CD4-positive, alpha-beta memory T cell (primary cell): ENCODE data around the gene FBXL17. TPM values are rescaled to one million over a fixed set of nuclear protein-coding genes. Genes with fewer than 3 reads are reported as not detected.

Source experiments
- CTCF ChIA-PET: fragments of 350-600 bp; sonication (Branson Sonifier 250); formaldehyde crosslinking; loops from one replicate; lab custom pipeline; 2021; ENCODE audit warnings: inconsistent platforms; ENCODE audit not compliant: partially characterized antibody; lab: Charles Lee
- POLR2A ChIA-PET: fragments of 350-600 bp; sonication (Branson Sonifier 250); formaldehyde crosslinking; loops from one replicate; lab custom pipeline; 2021; ENCODE audit not compliant: partially characterized antibody; lab: Charles Lee
- DNase-seq, 5 donors: peaks; one replicate each; pipeline versions ENCODE4 v3.0.0 to v3.0.0-alpha.2; 2020 to 2022; ENCODE audit warnings: mixed read lengths in 1 of 5
- H3K27ac ChIP-seq: one replicate; pipeline ENCODE4 v1.7.0; 2013; ENCODE audit warnings: low read depth, low read length
- H3K27me3 ChIP-seq: 2 replicates; pipeline ENCODE4 v1.7.0; 2013; ENCODE audit warnings: mild to moderate bottlenecking, low read length, moderate library complexity; ENCODE audit not compliant: insufficient read depth
- H3K36me3 ChIP-seq: 2 replicates; pipeline ENCODE4 v1.7.0; 2013; ENCODE audit warnings: mild to moderate bottlenecking, low read length, moderate library complexity; ENCODE audit not compliant: insufficient read depth
- H3K4me1 ChIP-seq: 2 replicates; pipeline ENCODE4 v1.7.0; 2013; ENCODE audit warnings: mild to moderate bottlenecking, low read length, moderate library complexity; ENCODE audit not compliant: insufficient read depth
- H3K4me3 ChIP-seq, 2 donors: one replicate each; pipeline ENCODE4 v1.7.0; 2013; ENCODE audit warnings: low read length in 2 of 2, mild to moderate bottlenecking in 1 of 2
- H3K9me3 ChIP-seq, 2 donors: one replicate each; pipeline ENCODE4 v1.7.0; 2013; ENCODE audit warnings: low read length in 2 of 2, control low read depth in 1 of 2; ENCODE audit not compliant: control insufficient read depth in 1 of 2
- H3K27ac Mint-ChIP-seq, 7 donors: one replicate each; pipeline ENCODE4 v1.8.0; 2020 to 2021; ENCODE audit warnings: mixed read lengths in 7 of 7, mild to moderate bottlenecking in 6 of 7, inconsistent platforms in 3 of 7, moderate library complexity in 3 of 7
- H3K27me3 Mint-ChIP-seq, 2 donors: one replicate each; pipeline ENCODE4 v1.8.0; 2020 to 2021; ENCODE audit warnings: mixed read lengths in 2 of 2
- H3K36me3 Mint-ChIP-seq, 2 donors: one replicate each; pipeline ENCODE4 v1.8.0; 2020 to 2021; ENCODE audit warnings: mixed read lengths in 2 of 2, inconsistent platforms in 1 of 2, mild to moderate bottlenecking in 1 of 2
- H3K4me1 Mint-ChIP-seq, 4 donors: one replicate each; pipeline ENCODE4 v1.8.0; 2020 to 2021; ENCODE audit warnings: mixed read lengths in 4 of 4, mild to moderate bottlenecking in 1 of 4
- H3K4me3 Mint-ChIP-seq, 8 donors: one replicate each; pipeline ENCODE4 v1.8.0; 2020 to 2021; ENCODE audit warnings: mixed read lengths in 8 of 8, mild to moderate bottlenecking in 7 of 8, moderate library complexity in 6 of 8, inconsistent platforms in 3 of 8
- H3K9me3 Mint-ChIP-seq, 8 donors: one replicate each; pipeline ENCODE4 v1.8.0; 2020 to 2021; ENCODE audit warnings: mixed read lengths in 8 of 8, mild to moderate bottlenecking in 5 of 8, inconsistent platforms in 3 of 8, moderate library complexity in 1 of 8
- intact Hi-C: fragments of 100-400 bp; cut with micrococcal nuclease; formaldehyde crosslinking; loops from one replicate; pipeline ENCODE4 v1.15.1; 2023
- polyA plus RNA-seq, 2 donors: library from polyadenylated mRNA; unstranded; fragments of 300-500 nt; fragmentation: Illumina TruSeq; gene quantifications; one replicate each; pipeline ENCODE4 v1.2.3, GENCODE V29; 2021
- total RNA-seq, 2 experiments: library from RNA; stranded (reverse); gene quantifications; one replicate each; pipeline ENCODE4 v1.2.3, GENCODE V29; 2021

The FBXL17 gene
- total and polyA plus RNA-seq, 4 experiments from 2014 or later = 7.1 to 27.5 (median 16.8) TPM

GRCh38 chr5:107878661-107879060 lies 503.2 kb downstream of the FBXL17 start:
- Mint-ChIP-seq H3K36me3 (peaks cover 26 to 28% of the 10 kb centered on the region in 2 donors), H3K27me3 (no peaks in the 10 kb centered on the region), H3K9me3 (no peaks in the 10 kb centered on the region), H3K4me1 (no peaks in the 10 kb centered on the region), H3K27ac (no peak overlapping the region), H3K4me3 (no peak overlapping the region)
- Histone ChIP-seq H3K4me3 (no peak overlapping the region), H3K4me1 (no peaks in the 10 kb centered on the region), H3K9me3 (no peaks in the 10 kb centered on the region), H3K27ac (no peak overlapping the region), H3K36me3 (no peaks in the 10 kb centered on the region), H3K27me3 (no peaks in the 10 kb centered on the region)
- no peak for DNase-seq
- intact Hi-C loops = no loop called here
- CTCF ChIA-PET = no interaction called here
- POLR2A ChIA-PET = no interaction called here

GRCh38 chr5:107876906-107877305 lies 505.0 kb downstream of the FBXL17 start:
- ChIA-PET CTCF (no interaction called here), POLR2A (no interaction called here)
- intact Hi-C loops = no loop called here
- no peak overlapping the region for H3K27ac ChIP-seq
- Mint-ChIP-seq H3K9me3 (no peaks in the 10 kb centered on the region), H3K27ac (no peak overlapping the region), H3K36me3 (peaks cover 28 to 29% of the 10 kb centered on the region in 2 donors), H3K4me3 (no peak overlapping the region), H3K4me1 (no peaks in the 10 kb centered on the region), H3K27me3 (no peaks in the 10 kb centered on the region)
- no peaks in the 10 kb centered on the region for H3K9me3 ChIP-seq
- H3K4me3 ChIP-seq = no peak overlapping the region
- no peaks in the 10 kb centered on the region for H3K4me1 ChIP-seq
- no peaks in the 10 kb centered on the region for H3K27me3 ChIP-seq
- DNase-seq = no peak
- no peaks in the 10 kb centered on the region for H3K36me3 ChIP-seq

GRCh38 chr5:107876261-107876660 lies 505.6 kb downstream of the FBXL17 start:
- ChIA-PET POLR2A (no interaction called here), CTCF (no interaction called here)
- no peaks in the 10 kb centered on the region for H3K27me3 ChIP-seq
- H3K27ac ChIP-seq = no peak overlapping the region
- Mint-ChIP-seq H3K27ac (peak overlapping the region in 1 of 7 donors; percentile 1), H3K4me1 (peaks cover 0 to 2% (median 0%) of the 10 kb centered on the region in 4 donors), H3K4me3 (no peak overlapping the region), H3K9me3 (no peaks in the 10 kb centered on the region), H3K27me3 (no peaks in the 10 kb centered on the region), H3K36me3 (peaks cover 24 to 30% of the 10 kb centered on the region in 2 donors)
- H3K4me1 ChIP-seq = no peaks in the 10 kb centered on the region
- no peaks in the 10 kb centered on the region for H3K36me3 ChIP-seq
- H3K9me3 ChIP-seq = no peaks in the 10 kb centered on the region
- no peak overlapping the region for H3K4me3 ChIP-seq
- intact Hi-C loops = no loop called here
- DNase-seq = no peak

- no peak overlapping the region for H3K4me3 Mint-ChIP-seq
- ChIA-PET POLR2A (no interaction called here), CTCF (no interaction called here)
- Histone ChIP-seq H3K4me3 (no peak overlapping the region), H3K36me3 (no peaks in the 10 kb centered on the region), H3K27ac (no peak overlapping the region), H3K4me1 (no peaks in the 10 kb centered on the region), H3K27me3 (no peaks in the 10 kb centered on the region), H3K9me3 (no peaks in the 10 kb centered on the region)
- H3K27me3 Mint-ChIP-seq = no peaks in the 10 kb centered on the region
- H3K4me1 Mint-ChIP-seq = peaks cover 0 to 2% (median 0%) of the 10 kb centered on the region in 4 donors
- peak overlapping the region in 1 of 7 donors; percentile 3 for H3K27ac Mint-ChIP-seq
- peaks cover 20 to 30% of the 10 kb centered on the region in 2 donors for H3K36me3 Mint-ChIP-seq
- intact Hi-C loops = no loop called here
- H3K9me3 Mint-ChIP-seq = no peaks in the 10 kb centered on the region
- no peak for DNase-seq
Measured at GRCh38 chr5:107875833-107876232, 506.1 kb downstream of the FBXL17 start.

GRCh38 chr5:107874795-107875194 lies 507.1 kb downstream of the FBXL17 start:
- no peaks in the 10 kb centered on the region for H3K27me3 ChIP-seq
- peaks cover 12 to 24% of the 10 kb centered on the region in 2 donors for H3K36me3 Mint-ChIP-seq
- no peaks in the 10 kb centered on the region for H3K9me3 ChIP-seq
- H3K4me3 Mint-ChIP-seq = no peak overlapping the region
- no peak overlapping the region for H3K27ac Mint-ChIP-seq
- H3K27me3 Mint-ChIP-seq = no peaks in the 10 kb centered on the region
- CTCF ChIA-PET = no interaction called here
- H3K36me3 ChIP-seq = no peaks in the 10 kb centered on the region
- H3K4me1 ChIP-seq = no peaks in the 10 kb centered on the region
- intact Hi-C loops = no loop called here
- no peak overlapping the region for H3K4me3 ChIP-seq
- DNase-seq = no peak
- peaks cover 0 to 2% (median 0%) of the 10 kb centered on the region in 4 donors for H3K4me1 Mint-ChIP-seq
- no peak overlapping the region for H3K27ac ChIP-seq
- no peaks in the 10 kb centered on the region for H3K9me3 Mint-ChIP-seq
- POLR2A ChIA-PET = no interaction called here

- Mint-ChIP-seq H3K4me3 (no peak overlapping the region), H3K36me3 (peaks cover 5 to 23% of the 10 kb centered on the region in 2 donors), H3K27me3 (no peaks in the 10 kb centered on the region), H3K27ac (no peak overlapping the region), H3K4me1 (peaks cover 0 to 2% (median under 1%) of the 10 kb centered on the region in 4 donors), H3K9me3 (no peaks in the 10 kb centered on the region)
- no peaks in the 10 kb centered on the region for H3K36me3 ChIP-seq
- no peaks in the 10 kb centered on the region for H3K27me3 ChIP-seq
- H3K9me3 ChIP-seq = no peaks in the 10 kb centered on the region
- no peak overlapping the region for H3K4me3 ChIP-seq
- intact Hi-C loops = no loop called here
- H3K4me1 ChIP-seq = no peaks in the 10 kb centered on the region
- H3K27ac ChIP-seq = no peak overlapping the region
- POLR2A ChIA-PET = no interaction called here
- no peak for DNase-seq
- CTCF ChIA-PET = no interaction called here
Measured at GRCh38 chr5:107873877-107874276, 508.0 kb downstream of the FBXL17 start.

- H3K9me3 ChIP-seq = no peaks in the 10 kb centered on the region
- peaks cover 0 to 39% of the 10 kb centered on the region in 2 donors for H3K36me3 Mint-ChIP-seq
- intact Hi-C loops = no loop called here
Measured at GRCh38 chr5:107871023-107871422, 510.9 kb downstream of the FBXL17 start.

More at GRCh38 chr5:107871023-107871422, 510.9 kb downstream of the FBXL17 start:
- H3K27ac ChIP-seq = no peak overlapping the region
- no peaks in the 10 kb centered on the region for H3K36me3 ChIP-seq
- ChIA-PET CTCF (no interaction called here), POLR2A (no interaction called here)
- H3K27me3 ChIP-seq = no peaks in the 10 kb centered on the region
- no peaks in the 10 kb centered on the region for H3K27me3 Mint-ChIP-seq
- H3K9me3 Mint-ChIP-seq = no peaks in the 10 kb centered on the region
- H3K4me1 ChIP-seq = no peaks in the 10 kb centered on the region
- no peak overlapping the region for H3K4me3 Mint-ChIP-seq
- no peak overlapping the region for H3K27ac Mint-ChIP-seq
- no peak for DNase-seq
- peaks cover 0 to 2% (median under 1%) of the 10 kb centered on the region in 4 donors for H3K4me1 Mint-ChIP-seq
- H3K4me3 ChIP-seq = no peak overlapping the region
